ENCODE results near the gene C14orf180. TPM values are rescaled to one million over a fixed set of nuclear protein-coding genes. Genes with fewer than 3 reads are reported as not detected.

Gene C14orf180
- total RNA-seq, 1 donor from 2014 or later = 1.7 TPM

GRCh38 chr14:104550861-104551728 is 28.5 kb upstream of the C14orf180 start:
- H3K27me3 ChIP-seq = no peaks in the 10 kb centered on the region
- H3K4me3 ChIP-seq = no peak overlapping the region
- no peak for TF ChIP-seq POLR2AphosphoS5 (IDR thresholded peaks at IDR 0.05; ENCODE audit: insufficient read depth in 1 of 2, low read depth in 1 of 2)
- TF ChIP-seq CTCF (IDR thresholded peaks at IDR 0.05) = no peak
- no peak for TF ChIP-seq POLR2A (IDR thresholded peaks at IDR 0.05)
- intact Hi-C loops (cut with DNase I) = no loop called here
- H3K36me3 ChIP-seq = no peaks in the 10 kb centered on the region
- H3K27ac ChIP-seq = no peak overlapping the region
- no peaks in the 10 kb centered on the region for H3K9me3 ChIP-seq
- H3K4me1 ChIP-seq = peaks cover 3% of the 10 kb centered on the region
- DNase-seq (ENCODE audit: extremely low spot score in 2 of 2) = no peak

- Histone ChIP-seq H3K4me1 (no peaks in the 10 kb centered on the region), H3K27me3 (no peaks in the 10 kb centered on the region), H3K4me3 (no peak overlapping the region), H3K9me3 (no peaks in the 10 kb centered on the region), H3K36me3 (no peaks in the 10 kb centered on the region), H3K27ac (no peak overlapping the region)
- DNase-seq (ENCODE audit: extremely low spot score in 2 of 2) = no peak
- TF ChIP-seq POLR2A (IDR thresholded peaks at IDR 0.05) (no peak), CTCF (IDR thresholded peaks at IDR 0.05) (no peak), POLR2AphosphoS5 (IDR thresholded peaks at IDR 0.05; ENCODE audit: insufficient read depth in 1 of 2, low read depth in 1 of 2) (no peak)
- intact Hi-C loops (cut with DNase I) = no loop called here
Measured at GRCh38 chr14:104551851-104552737, 27.5 kb upstream of the C14orf180 start.

GRCh38 chr14:104552738-104553125 is 26.8 kb upstream of the C14orf180 start:
- TF ChIP-seq CTCF (IDR thresholded peaks at IDR 0.05) (no peak), POLR2AphosphoS5 (IDR thresholded peaks at IDR 0.05; ENCODE audit: insufficient read depth in 1 of 2, low read depth in 1 of 2) (no peak), POLR2A (IDR thresholded peaks at IDR 0.05) (no peak)

GRCh38 chr14:104553166-104554087 is 26.1 kb upstream of the C14orf180 start:
- H3K27ac ChIP-seq = no peak overlapping the region
- H3K9me3 ChIP-seq = no peaks in the 10 kb centered on the region
- H3K4me3 ChIP-seq = no peak overlapping the region
- H3K27me3 ChIP-seq = no peaks in the 10 kb centered on the region
- no peaks in the 10 kb centered on the region for H3K4me1 ChIP-seq
- H3K36me3 ChIP-seq = no peaks in the 10 kb centered on the region
- no peak for TF ChIP-seq POLR2A (IDR thresholded peaks at IDR 0.05)
- no peak for TF ChIP-seq POLR2AphosphoS5 (IDR thresholded peaks at IDR 0.05; ENCODE audit: insufficient read depth in 1 of 2, low read depth in 1 of 2)
- intact Hi-C loops (cut with DNase I) = no loop called here
- no peak for DNase-seq (ENCODE audit: extremely low spot score in 2 of 2)

More at GRCh38 chr14:104552738-104553125, 26.8 kb upstream of the C14orf180 start:
- intact Hi-C loops (cut with DNase I) = no loop called here
- no peaks in the 10 kb centered on the region for H3K27me3 ChIP-seq
- no peaks in the 10 kb centered on the region for H3K9me3 ChIP-seq
- no peaks in the 10 kb centered on the region for H3K4me1 ChIP-seq
- H3K36me3 ChIP-seq = no peaks in the 10 kb centered on the region
- no peak for DNase-seq (ENCODE audit: extremely low spot score in 2 of 2)
- no peak overlapping the region for H3K4me3 ChIP-seq
- no peak overlapping the region for H3K27ac ChIP-seq
